Hepatocyte (in vitro differentiated cells): ENCODE data around the gene ANKRD1. TPM values are rescaled to one million over a fixed set of nuclear protein-coding genes. Genes with fewer than 3 reads are reported as not detected.

Experiments
- DNase-seq: peaks from one replicate; pipeline ENCODE4 v3.0.0-alpha.2; 2016; ENCODE audit warnings: low spot score
- H2AFZ ChIP-seq: fragments of 200-600 bp; sonication (generic); 2 replicates; pipeline ENCODE4 v1.6.0; 2016; ENCODE audit warnings: antibody characterized with exemption, mild to moderate bottlenecking
- H3K27ac ChIP-seq: fragments of 200-600 bp; sonication (generic); 2 replicates; pipeline ENCODE4 v1.5.1; 2016; ENCODE audit warnings: mild to moderate bottlenecking
- H3K27me3 ChIP-seq: fragments of 200-600 bp; sonication (generic); 2 replicates; pipeline ENCODE4 v1.6.1; 2016
- H3K36me3 ChIP-seq: fragments of 200-600 bp; sonication (generic); replicated peaks from 2 replicates; pipeline ENCODE4 v1.5.1; 2016; ENCODE audit warnings: low read depth; ENCODE audit not compliant: insufficient read depth
- H3K4me1 ChIP-seq: fragments of 200-600 bp; sonication (generic); 2 replicates; pipeline ENCODE4 v1.5.1; 2016; ENCODE audit warnings: mild to moderate bottlenecking, moderate library complexity; ENCODE audit not compliant: insufficient read depth
- H3K4me2 ChIP-seq: fragments of 200-600 bp; sonication (generic); 2 replicates; pipeline ENCODE4 v1.6.0; 2016
- H3K4me3 ChIP-seq: fragments of 200-600 bp; sonication (generic); 2 replicates; pipeline ENCODE4 v1.5.1; 2016; ENCODE audit warnings: mild to moderate bottlenecking
- H3K79me2 ChIP-seq: fragments of 200-600 bp; sonication (generic); 2 replicates; pipeline ENCODE4 v1.6.0; 2017; ENCODE audit warnings: mild to moderate bottlenecking
- H3K9me2 ChIP-seq: fragments of 200-600 bp; sonication (generic); replicated peaks from 2 replicates; pipeline ENCODE4 v1.6.0; 2017; ENCODE audit warnings: mild to moderate bottlenecking; ENCODE audit not compliant: insufficient read depth
- H3K9me3 ChIP-seq: fragments of 200-600 bp; sonication (generic); 2 replicates; pipeline ENCODE4 v1.5.1; 2016; ENCODE audit warnings: low read depth, mild to moderate bottlenecking
- H4K20me1 ChIP-seq: fragments of 200-600 bp; sonication (generic); 2 replicates; pipeline ENCODE4 v1.6.0; 2016; ENCODE audit warnings: mild to moderate bottlenecking; ENCODE audit not compliant: insufficient read depth, poor library complexity, severe bottlenecking
- EZH2 ChIP-seq: fragments of 200-600 bp; sonication (generic); IDR thresholded peaks from 2 replicates; pipeline ENCODE4 v1.6.1; 2016; ENCODE audit warnings: antibody characterized with exemption, mild to moderate bottlenecking, borderline replicate concordance
- EZH2phosphoT487 ChIP-seq: fragments of 200-600 bp; sonication (generic); IDR thresholded peaks from one replicate; pipeline ENCODE4 v1.6.1; 2018; ENCODE audit warnings: antibody characterized with exemption, mild to moderate bottlenecking, low read depth, moderate library complexity; ENCODE audit not compliant: unreplicated experiment, severe bottlenecking
- WGBS: methylation state at CpG from one replicate; pipeline ENCODE4 v1.1.6; 2016; ENCODE audit warnings: low lambda C conversion rate; ENCODE audit errors: missing lambda C conversion rate; 5-methylcytosine and 5-hydroxymethylcytosine counted together
- polyA plus RNA-seq: library from polyadenylated mRNA; unstranded; fragments of >200 nt; fragmentation: Nextera tagmentation; extraction: Ambion mirVana; gene quantifications from 2 replicates; pipeline ENCODE4 v1.2.1, GENCODE V29; 2016
- total RNA-seq: library from RNA; depleted of rRNA; stranded (reverse); fragments of >200 nt; gene quantifications from 2 replicates; pipeline ENCODE4 v1.2.3, GENCODE V29; 2014
- TF ChIP-seq, protein P1 (sequence below): fragments of 200-600 bp; sonication (generic); IDR thresholded peaks from 2 replicates; pipeline ENCODE4 v1.5.1; 2016; ENCODE audit warnings: antibody characterized with exemption, mild to moderate bottlenecking; ENCODE audit not compliant: poor library complexity

The ANKRD1 gene
- total RNA-seq (99.9 and 105 TPM in 2 replicates), polyA plus RNA-seq (43.4 and 49.5 TPM in 2 replicates)

DNA sequence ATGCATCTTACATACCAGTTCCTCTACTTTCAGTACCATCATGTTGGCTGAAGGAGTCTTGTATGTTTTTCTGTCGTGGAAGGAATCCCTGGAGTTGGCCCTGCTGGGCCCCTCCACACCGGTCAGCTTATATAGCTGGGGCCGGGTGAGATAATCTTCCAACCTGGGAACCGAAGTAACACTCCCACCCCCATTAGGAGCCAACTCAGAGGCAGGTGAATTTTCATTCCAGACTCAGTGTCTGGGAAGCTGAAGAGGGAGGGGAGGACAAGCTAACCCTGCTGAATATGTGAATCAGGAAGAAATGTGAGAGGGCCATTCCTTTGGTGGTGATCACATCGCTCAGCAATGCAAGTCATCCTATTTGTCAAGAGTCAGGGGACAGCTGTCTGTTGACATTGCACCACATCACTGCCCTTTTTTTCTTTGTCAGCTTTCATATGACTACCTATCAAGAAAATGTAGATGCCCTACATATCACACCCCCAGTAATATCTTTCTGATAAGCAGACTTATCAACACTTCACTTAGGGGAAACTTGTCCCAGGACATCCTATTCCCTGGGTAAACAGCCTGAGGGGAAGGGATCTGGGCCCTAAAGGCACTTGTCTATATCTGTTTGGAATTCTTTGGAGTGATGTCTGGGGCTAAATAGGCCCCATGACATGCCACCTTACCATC, at the start of gene ANKRD1:
Gene ANKRD1 (minus strand): TSS at position 102 of the 681 bp plus-strand sequence. CDS start 60 bp downstream, at position 42.
- Histone ChIP-seq H3K36me3 (no peaks in the 10 kb centered on the region), H3K27ac (peak within 1 kb of the TSS; percentile 76), H4K20me1 (no peaks in the 10 kb centered on the region), H3K27me3 (no peaks in the 10 kb centered on the region), H2AFZ (no peak within 1 kb of the TSS), H3K4me3 (no peak within 1 kb of the TSS), H3K4me1 (peaks cover 6% of the 10 kb centered on the region), H3K4me2 (peak within 1 kb of the TSS; percentile 33), H3K9me3 (no peaks in the 10 kb centered on the region), H3K79me2 (no peaks in the 10 kb centered on the region), H3K9me2 (no peaks in the 10 kb centered on the region)
- peak; percentile 79 for DNase-seq
- TF ChIP-seq EZH2 (no peak), EZH2phosphoT487 (no peak)
- TF ChIP-seq, protein P1, sequence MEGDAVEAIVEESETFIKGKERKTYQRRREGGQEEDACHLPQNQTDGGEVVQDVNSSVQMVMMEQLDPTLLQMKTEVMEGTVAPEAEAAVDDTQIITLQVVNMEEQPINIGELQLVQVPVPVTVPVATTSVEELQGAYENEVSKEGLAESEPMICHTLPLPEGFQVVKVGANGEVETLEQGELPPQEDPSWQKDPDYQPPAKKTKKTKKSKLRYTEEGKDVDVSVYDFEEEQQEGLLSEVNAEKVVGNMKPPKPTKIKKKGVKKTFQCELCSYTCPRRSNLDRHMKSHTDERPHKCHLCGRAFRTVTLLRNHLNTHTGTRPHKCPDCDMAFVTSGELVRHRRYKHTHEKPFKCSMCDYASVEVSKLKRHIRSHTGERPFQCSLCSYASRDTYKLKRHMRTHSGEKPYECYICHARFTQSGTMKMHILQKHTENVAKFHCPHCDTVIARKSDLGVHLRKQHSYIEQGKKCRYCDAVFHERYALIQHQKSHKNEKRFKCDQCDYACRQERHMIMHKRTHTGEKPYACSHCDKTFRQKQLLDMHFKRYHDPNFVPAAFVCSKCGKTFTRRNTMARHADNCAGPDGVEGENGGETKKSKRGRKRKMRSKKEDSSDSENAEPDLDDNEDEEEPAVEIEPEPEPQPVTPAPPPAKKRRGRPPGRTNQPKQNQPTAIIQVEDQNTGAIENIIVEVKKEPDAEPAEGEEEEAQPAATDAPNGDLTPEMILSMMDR, result no peak
- 20% methylated on average over 5 of the region's 5 CpGs for WGBS

DNA sequence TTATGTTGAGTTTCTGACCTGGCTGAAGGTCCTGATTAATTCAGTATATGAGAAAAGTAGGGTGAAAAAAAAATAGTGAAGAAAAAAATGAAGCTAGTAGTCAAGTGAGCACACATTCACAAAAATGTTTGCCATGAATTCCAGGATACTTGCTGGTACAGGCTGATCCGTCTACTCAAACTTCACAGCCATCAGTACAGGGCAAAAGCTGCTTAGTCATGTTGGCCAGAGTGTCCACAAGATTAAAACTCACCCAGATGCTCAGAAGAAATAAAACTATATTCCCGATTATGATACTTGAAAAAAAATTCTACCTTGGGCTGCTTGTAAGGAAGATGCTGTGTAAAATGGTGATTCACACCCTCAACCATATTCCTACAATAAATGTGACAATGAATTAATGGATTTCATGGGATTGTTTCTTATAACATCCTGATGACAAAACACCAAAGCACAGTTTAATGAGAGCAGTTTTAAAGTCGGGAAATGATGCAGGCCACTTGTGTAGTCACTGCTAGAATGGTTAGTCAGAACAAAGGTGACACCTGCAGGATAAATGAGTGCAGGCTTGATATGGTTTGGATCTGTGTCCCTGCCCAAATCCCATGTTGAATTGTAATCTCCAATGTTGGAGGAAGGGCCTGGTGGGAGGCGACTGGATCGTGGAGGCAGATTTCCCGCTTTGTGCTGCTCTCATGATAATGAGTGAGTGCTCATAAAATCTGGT, 49.2 kb upstream of the ANKRD1 start:
- H3K79me2 ChIP-seq, result no peaks in the 10 kb centered on the region
- DNase-seq, result no peak
- no peaks in the 10 kb centered on the region for H3K9me2 ChIP-seq
- no peak overlapping the region for H2AFZ ChIP-seq
- no peaks in the 10 kb centered on the region for H3K27me3 ChIP-seq
- WGBS, result 85% methylated on average over 6 of the region's 6 CpGs
- H3K36me3 ChIP-seq, result no peaks in the 10 kb centered on the region
- H3K9me3 ChIP-seq, result no peaks in the 10 kb centered on the region
- TF ChIP-seq EZH2 (no peak), EZH2phosphoT487 (no peak)
- TF ChIP-seq, protein P1, result peak; percentile 4
- H3K4me3 ChIP-seq, result no peak overlapping the region
- H4K20me1 ChIP-seq, result no peaks in the 10 kb centered on the region
- no peak overlapping the region for H3K4me2 ChIP-seq
- H3K4me1 ChIP-seq, result no peaks in the 10 kb centered on the region
- H3K27ac ChIP-seq, result no peak overlapping the region

DNA sequence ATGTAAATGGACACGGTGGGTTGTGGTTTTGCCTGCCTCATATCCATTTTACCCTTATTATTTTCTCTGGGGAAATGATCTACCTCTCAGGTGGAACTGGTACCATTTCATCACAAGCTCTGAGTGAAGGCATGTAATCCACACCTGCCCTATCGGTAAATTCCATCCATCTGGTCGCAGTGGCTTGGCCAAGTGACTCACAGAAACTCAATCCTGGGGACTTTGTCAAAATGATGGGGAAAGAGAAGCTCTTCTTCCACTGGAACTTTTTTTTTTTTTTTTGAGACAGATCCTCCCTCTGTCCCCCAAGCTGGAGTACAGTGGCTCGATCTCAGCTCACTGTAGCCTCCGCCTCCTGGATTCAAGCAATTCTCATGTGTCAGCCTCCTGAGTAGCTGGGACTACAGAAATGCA, 48.2 kb upstream of the ANKRD1 start:
- Histone ChIP-seq H4K20me1 (no peaks in the 10 kb centered on the region), H3K9me2 (no peaks in the 10 kb centered on the region), H3K4me1 (no peaks in the 10 kb centered on the region), H3K36me3 (no peaks in the 10 kb centered on the region), H3K4me3 (no peak overlapping the region), H3K27me3 (no peaks in the 10 kb centered on the region), H3K4me2 (no peak overlapping the region), H3K9me3 (no peaks in the 10 kb centered on the region), H3K79me2 (no peaks in the 10 kb centered on the region), H3K27ac (no peak overlapping the region), H2AFZ (no peak overlapping the region)
- DNase-seq, result no peak
- WGBS, result 70% methylated on average over 5 of the region's 5 CpGs
- no peak for TF ChIP-seq EZH2phosphoT487
- TF ChIP-seq, protein P1, result no peak
- TF ChIP-seq EZH2, result no peak
